ENCODE measurements around the gene PLA2G6.
"Not testable (repeated sequence)": the region's sequence is repeated elsewhere in the genome, so short reads cannot be mapped to it uniquely, and the experiment has no call there.

Gene PLA2G6

DNA sequence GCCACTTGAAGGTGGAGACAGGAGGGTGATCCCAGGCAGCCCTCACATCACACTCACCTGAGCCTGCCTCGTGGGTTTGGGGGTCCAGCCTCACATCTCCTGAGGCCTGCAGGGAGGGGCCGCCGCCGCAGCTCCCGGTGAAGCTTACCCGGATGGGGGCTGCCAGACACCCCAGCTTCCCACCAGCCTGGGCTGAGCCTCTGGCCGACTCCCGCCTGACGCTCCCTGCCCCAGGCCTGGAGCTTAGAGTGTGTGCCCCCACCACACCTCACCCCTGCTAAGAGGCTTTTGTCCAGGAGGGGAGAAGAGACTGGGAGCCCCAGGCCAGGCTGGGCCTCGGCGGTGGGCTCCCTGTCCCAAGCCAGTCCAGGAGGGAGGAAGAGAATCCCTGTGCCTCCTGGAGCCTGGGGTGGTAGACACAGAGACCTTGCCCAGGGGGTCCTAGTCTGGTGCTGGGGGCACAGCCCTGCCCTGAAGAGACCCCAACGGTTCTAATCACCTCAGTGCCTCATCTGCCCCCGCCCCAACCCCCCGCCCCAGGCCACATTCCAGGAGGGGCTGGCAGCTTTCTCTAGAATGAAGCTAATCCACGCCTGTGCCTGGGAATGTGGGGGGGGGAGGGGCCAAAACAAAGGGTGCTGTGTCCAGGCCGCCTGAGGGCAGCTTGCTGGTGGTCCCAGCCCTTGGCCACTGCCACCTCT lies 97.5 kb downstream of the PLA2G6 start, which contains the start of gene SLC16A8:
TSS of gene SLC16A8 (minus strand) at position 254 of the 701 bp plus-strand sequence. CDS start 1,311 bp downstream, outside the sequence.
- no peak for DNase-seq (ENCODE audit: low spot score)

GRCh38 chr22:38082986-38083710 lies 98.5 kb downstream of the PLA2G6 start:
- DNase-seq (ENCODE audit: low spot score): no peak

GRCh38 chr22:38081941-38082828 lies 99.4 kb downstream of the PLA2G6 start:
- no peak for DNase-seq (ENCODE audit: low spot score)

DNA sequence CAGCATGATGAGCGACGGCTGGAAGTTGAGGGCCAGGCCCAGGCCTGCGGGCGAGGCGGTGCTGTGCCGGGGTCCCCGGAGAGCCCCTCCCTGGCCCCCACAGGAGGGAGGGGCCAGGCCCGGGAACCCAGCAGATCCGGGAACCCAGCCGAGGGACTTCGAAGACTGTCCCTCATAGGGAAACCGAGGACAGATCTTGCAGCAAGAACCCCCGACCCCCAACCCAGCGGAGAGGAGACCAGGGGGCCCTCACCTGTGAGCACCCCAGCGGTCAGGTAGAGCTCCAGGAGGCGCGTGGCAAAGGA lies 100.0 kb downstream of the PLA2G6 start:
- no peak for DNase-seq (ENCODE audit: low spot score)

- no peak for DNase-seq (ENCODE audit: low spot score)
These were observed 100.6 kb downstream of the PLA2G6 start for GRCh38 chr22:38080850-38081635.

GRCh38 chr22:38080474-38080849 lies 101.2 kb downstream of the PLA2G6 start:
- DNase-seq (ENCODE audit: low spot score): no peak

GRCh38 chr22:38079804-38080203 lies 101.8 kb downstream of the PLA2G6 start:
- DNase-seq (ENCODE audit: low spot score): no peak

- DNase-seq (ENCODE audit: low spot score): not testable (repeated sequence)
These were observed 102.4 kb downstream of the PLA2G6 start for GRCh38 chr22:38079208-38079607.

- DNase-seq (ENCODE audit: low spot score): no peak
These were observed 103.4 kb downstream of the PLA2G6 start for GRCh38 chr22:38078046-38078840.

GRCh38 chr22:38077595-38077994 lies 104.0 kb downstream of the PLA2G6 start:
- DNase-seq (ENCODE audit: low spot score): no peak

GRCh38 chr22:38077096-38077495 lies 104.5 kb downstream of the PLA2G6 start:
- no peak for DNase-seq (ENCODE audit: low spot score)

- DNase-seq (ENCODE audit: low spot score): no peak
These were observed 105.7 kb downstream of the PLA2G6 start for GRCh38 chr22:38075961-38076360.

- DNase-seq (ENCODE audit: low spot score): no peak
These were observed 106.4 kb downstream of the PLA2G6 start for GRCh38 chr22:38075105-38075825.

DNA sequence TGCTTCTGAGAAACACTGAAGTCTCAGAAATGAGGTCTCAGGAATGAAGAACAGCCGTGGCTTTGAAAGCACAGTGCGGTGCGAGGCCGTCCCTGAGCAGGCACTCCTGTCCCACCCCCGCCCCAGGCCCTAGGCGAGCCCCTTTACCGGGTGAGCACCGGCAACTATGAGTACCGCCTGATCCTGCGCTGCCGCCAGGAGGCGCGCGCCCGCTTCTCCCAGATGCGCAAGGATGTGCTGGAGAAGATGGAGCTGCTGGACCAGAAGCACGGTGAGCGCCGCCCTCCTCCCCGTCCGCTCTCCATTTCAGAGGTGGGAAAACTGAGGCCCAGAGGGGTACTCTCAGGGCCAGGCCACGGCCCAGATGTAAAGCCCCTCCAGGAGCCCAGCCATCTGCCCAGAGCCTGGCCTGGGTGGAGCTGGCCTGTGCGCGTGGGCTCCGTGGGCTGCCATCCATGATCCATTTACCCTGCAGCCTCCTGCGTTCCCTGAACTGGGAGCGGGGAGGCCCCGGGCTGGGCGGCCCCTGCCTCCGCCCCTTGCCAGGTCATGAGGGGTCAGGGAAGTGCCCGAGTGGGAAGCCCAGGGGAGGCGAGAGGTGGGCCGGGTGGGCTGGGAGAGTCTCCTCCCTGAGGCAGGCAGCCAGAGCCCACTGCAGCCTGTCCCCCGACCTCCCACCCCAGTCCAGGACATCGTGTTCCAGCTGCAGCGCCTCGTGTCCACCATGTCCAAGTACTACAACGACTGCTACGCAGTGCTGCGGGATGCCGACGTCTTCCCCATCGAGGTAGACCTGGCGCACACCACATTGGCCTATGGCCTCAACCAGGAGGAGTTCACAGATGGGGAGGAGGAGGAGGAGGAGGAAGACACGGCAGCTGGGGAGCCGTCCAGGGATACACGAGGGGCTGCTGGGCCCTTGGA lies 107.2 kb downstream of the PLA2G6 start:
- DNase-seq (ENCODE audit: low spot score): no peak

GRCh38 chr22:38073150-38074130 lies 108.2 kb downstream of the PLA2G6 start:
- DNase-seq (ENCODE audit: low spot score): no peak

GRCh38 chr22:38072322-38073149 lies 109.1 kb downstream of the PLA2G6 start:
- no peak for DNase-seq (ENCODE audit: low spot score)
